K562 (cell line): ENCODE results near the gene BCKDHB. TPM values are rescaled to one million over a fixed set of nuclear protein-coding genes. Genes with fewer than 3 reads are reported as not detected.

ENCODE experiments used
- ATAC-seq: fragments of 200-7000 bp; cut with Tn5 transposase; 3 replicates; pipeline ENCODE4 v1.9.1; 2020; ENCODE audit warnings: moderate library complexity
- BruUV-seq: library from RNA; stranded (reverse); fragments of 400-500 nt; replicated peaks from 2 replicates; lab custom pipeline; 2021; lab: Mats Ljungman, UMichigan
- CTCF ChIA-PET: fragments of 300-600 bp; formaldehyde crosslinking; extraction: SDS; loops from one replicate; lab custom pipeline; 2021; ENCODE audit warnings: low intra/inter-chr PET ratio; lab: Yijun Ruan, JAX
- POLR2A ChIA-PET: fragments of 300-600, 350-650 bp; sonication (Branson Sonifier 250); formaldehyde crosslinking; extraction: SDS; loops from one replicate; lab custom pipeline; 2021; ENCODE audit warnings: antibody characterized with exemption, inconsistent platforms; lab: Yijun Ruan, JAX
- DNase-seq, 4 experiments: peaks; one replicate each; pipeline versions ENCODE4 v3.0.0 to v3.0.0-alpha.2; 2011 to 2018; ENCODE audit warnings: low spot score in 3 of 4, mixed read lengths in 3 of 4; ENCODE audit errors: extremely low read depth in 1 of 4
- FAIRE-seq: peaks from 2 replicates; lab custom pipeline; 2011; peaks lifted over from hg19 to GRCh38; lab: Jason Lieb, UNC
- H2AFZ ChIP-seq: 2 replicates; pipeline ENCODE4 v1.6.0; 2011; ENCODE audit warnings: low read depth, low read length, control low read depth, inconsistent platforms
- H3K27ac ChIP-seq: fragments of 200-600 bp; 3 replicates; pipeline ENCODE4 v1.8.0; 2011; ENCODE audit warnings: low read depth, mild to moderate bottlenecking, control low read depth, inconsistent platforms, low read length, moderate library complexity, mixed read lengths; ENCODE audit errors: extremely low read depth
- H3K27me3 ChIP-seq, 2 experiments: fragments of 300-600 bp in 1 of 2; 2 replicates in 1 of 2; 3 replicates in 1 of 2; pipeline versions ENCODE4 v1.6.0 to v1.8.0; 2011; ENCODE audit warnings: inconsistent platforms in 2 of 2, low read length in 2 of 2, mild to moderate bottlenecking in 1 of 2, mixed read lengths in 1 of 2, moderate library complexity in 1 of 2; ENCODE audit not compliant: control insufficient read depth in 2 of 2, insufficient read depth in 2 of 2
- H3K36me3 ChIP-seq: fragments of 300-600 bp; 3 replicates; pipeline ENCODE4 v1.8.0; 2011; ENCODE audit warnings: mild to moderate bottlenecking, low read length, inconsistent platforms; ENCODE audit not compliant: control insufficient read depth, insufficient read depth
- H3K4me1 ChIP-seq, 2 experiments: fragments of 200-600 bp in 1 of 2; replicated peaks in 1 of 2; 2 replicates in 1 of 2; 3 replicates in 1 of 2; pipeline versions ENCODE4 v1.5.1 to v1.8.0; 2011; ENCODE audit warnings: inconsistent platforms in 2 of 2, low read length in 2 of 2, mild to moderate bottlenecking in 1 of 2, mixed read lengths in 1 of 2, moderate library complexity in 1 of 2; ENCODE audit not compliant: control insufficient read depth in 2 of 2, insufficient read depth in 2 of 2
- H3K4me2 ChIP-seq: 2 replicates; pipeline ENCODE4 v1.6.1; 2011; ENCODE audit warnings: low read length, control low read depth, inconsistent platforms, mixed read lengths; ENCODE audit not compliant: insufficient read depth
- H3K4me3 ChIP-seq: fragments of 200-600 bp; sonication (generic), shearing (Covaris generic); 2 replicates; pipeline ENCODE4 v1.5.1; 2016; ENCODE audit warnings: control low read depth, inconsistent platforms
- H3K79me2 ChIP-seq: fragments of 200-600 bp; 3 replicates; pipeline ENCODE4 v1.8.0; 2011; ENCODE audit warnings: low read length, inconsistent platforms; ENCODE audit not compliant: control insufficient read depth, insufficient read depth
- H3K9ac ChIP-seq, 2 experiments: 2 replicates each; pipeline versions ENCODE4 v1.6.0 to v1.6.1; 2011; ENCODE audit warnings: low read depth in 2 of 2, low read length in 2 of 2, control low read depth in 1 of 2, inconsistent platforms in 1 of 2, mild to moderate bottlenecking in 1 of 2, mixed read lengths in 1 of 2; ENCODE audit not compliant: insufficient read depth in 1 of 2
- H3K9me1 ChIP-seq: one replicate; pipeline ENCODE4 v1.6.0; 2011; ENCODE audit warnings: inconsistent platforms, mild to moderate bottlenecking, low read length, moderate library complexity; ENCODE audit not compliant: control insufficient read depth, insufficient read depth
- H3K9me3 ChIP-seq: replicated peaks from 2 replicates; pipeline ENCODE4 v1.5.1; 2011; ENCODE audit warnings: low read depth, low read length, inconsistent platforms; ENCODE audit not compliant: control insufficient read depth, insufficient read depth
- H4K20me1 ChIP-seq: replicated peaks from 2 replicates; pipeline ENCODE4 v1.6.1; 2011; ENCODE audit warnings: low read length, inconsistent platforms, mixed read lengths; ENCODE audit not compliant: control insufficient read depth, insufficient read depth
- CHD1 ChIP-seq: fragments of 200-600 bp; sonication (generic); IDR thresholded peaks from one replicate; pipeline ENCODE4 v1.6.1; 2012; ENCODE audit warnings: mild to moderate bottlenecking, moderate library complexity, low read length, inconsistent platforms
- CREB1 ChIP-seq, 2 experiments: sonication (generic) in 1 of 2; formaldehyde crosslinking in 1 of 2; IDR thresholded peaks; 2 replicates each; pipeline versions ENCODE4 v1.6.1 to v1.8.0; 2012 to 2022; ENCODE audit warnings: inconsistent platforms in 1 of 2, mild to moderate bottlenecking in 1 of 2, missing genetic modification reagents in 1 of 2, moderate library complexity in 1 of 2
- EGR1 ChIP-seq: fragments of 450-650 bp; conservative IDR thresholded peaks from 2 replicates; pipeline ENCODE4 v1.6.1; 2017; ENCODE audit warnings: mild to moderate bottlenecking
- FOXA3 ChIP-seq, 2 experiments: fragments of 450-650 bp in 1 of 2; sonication (generic) in 1 of 2; formaldehyde crosslinking; IDR thresholded peaks in 1 of 2; conservative IDR thresholded peaks in 1 of 2; 2 replicates each; pipeline versions ENCODE4 v1.4.0 to v1.8.0; 2020 to 2022; ENCODE audit warnings: mild to moderate bottlenecking in 2 of 2, missing genetic modification reagents in 1 of 2
- HIVEP1 ChIP-seq: fragments of 250-450 bp; sonication (Bioruptor Pico); IDR thresholded peaks from 2 replicates; pipeline ENCODE4 v1.4.0; 2020; ENCODE audit warnings: mild to moderate bottlenecking
- HMG20B ChIP-seq: fragments of 250-450 bp; sonication (Bioruptor Pico); IDR thresholded peaks from 2 replicates; pipeline ENCODE4 v1.5.0; 2021; ENCODE audit warnings: mild to moderate bottlenecking
- HNRNPH1 ChIP-seq: fragments of 200-400 bp; formaldehyde crosslinking; optimal IDR thresholded peaks from 2 replicates; pipeline ENCODE3; 2017; ENCODE audit warnings: low read depth, mild to moderate bottlenecking, low read length, moderate library complexity
- ZFP36 ChIP-seq: fragments of 150-350 bp; IDR thresholded peaks from 2 replicates; pipeline ENCODE4 v1.6.1; 2018; ENCODE audit warnings: low read length, low read depth; ENCODE audit not compliant: partially characterized antibody
- ZNF134 ChIP-seq: fragments of 250-450 bp; sonication (Bioruptor Pico); conservative IDR thresholded peaks from 2 replicates; pipeline ENCODE4 v1.4.0; 2020
- ZNF277 ChIP-seq: fragments of 250-450 bp; sonication (Bioruptor Pico); IDR thresholded peaks from 2 replicates; pipeline ENCODE4 v1.8.0; 2022; ENCODE audit warnings: inconsistent platforms, mild to moderate bottlenecking, moderate library complexity, borderline replicate concordance
- ZNF431 ChIP-seq: sonication (generic); formaldehyde crosslinking; IDR thresholded peaks from 2 replicates; pipeline ENCODE4 v1.8.0; 2022; ENCODE audit warnings: mild to moderate bottlenecking, missing genetic modification reagents
- WGBS: fragments of 100-300 bp; shearing (Covaris generic); methylation state at CpG from one replicate; pipeline ENCODE4 v1.1.6; 2016; ENCODE audit warnings: low coverage, mixed read lengths; ENCODE audit not compliant: insufficient coverage; ENCODE audit errors: missing lambda C conversion rate; 5-methylcytosine and 5-hydroxymethylcytosine counted together
- in situ Hi-C: fragments of 300-500 bp; cut with MboI; formaldehyde crosslinking; loops from 4 replicates; pipeline ENCODE4 v1.15.0; 2018; ENCODE audit warnings: inconsistent platforms, mixed read lengths
- intact Hi-C: fragments of 100-400 bp; cut with micrococcal nuclease; formaldehyde crosslinking; loops from 2 replicates; pipeline ENCODE4 v1.14.2; 2022
- polyA plus RNA-seq, 8 experiments: library from polyadenylated mRNA; depleted of rRNA in 4 of 8; stranded (reverse) in 5 of 8; unstranded in 3 of 8; fragments of >200 nt; fragmentation: Nextera tagmentation in 2 of 8; fragmentation: Illumina TruSeq in 1 of 8; extraction: Ambion mirVana in 2 of 8; extraction: Trizol in 1 of 8; gene quantifications; 2 replicates each; pipeline versions ENCODE4 v1.2.1 to v1.2.3, GENCODE V29; 2011 to 2014; ENCODE audit warnings: inconsistent platforms in 1 of 8, missing spikeins in 1 of 8
- total RNA-seq, 7 experiments: library from RNA; depleted of rRNA in 6 of 7; stranded (reverse); fragments of >200 nt in 6 of 7; fragmentation: Illumina TruSeq in 2 of 7; extraction: Trizol in 2 of 7; gene quantifications; 2 replicates each; pipeline versions ENCODE4 v1.2.1 to v1.2.3, GENCODE V29; 2011 to 2021; ENCODE audit warnings: low replicate concordance in 1 of 7

BCKDHB gene
- total and polyA plus RNA-seq, 9 of the 15 experiments (the other 6 are each of a cell fraction or from before 2014, with no cell fraction given) = 4.1 to 23.7 (median 7.5) TPM

- Histone ChIP-seq H3K27me3 (peaks cover 0 to 8% of the 10 kb centered on the region in 2 experiments; a peak in 2 of 5 replicates), H3K36me3 (no peaks in the 10 kb centered on the region), H3K79me2 (no peaks in the 10 kb centered on the region), H2AFZ (no peak overlapping the region), H3K4me2 (no peak overlapping the region), H4K20me1 (no peaks in the 10 kb centered on the region), H3K9me3 (no peaks in the 10 kb centered on the region), H3K4me1 (no peaks in the 10 kb centered on the region), H3K4me3 (no peak overlapping the region), H3K9me1 (no peaks in the 10 kb centered on the region), H3K9ac (no peak overlapping the region), H3K27ac (no peak overlapping the region)
- in situ Hi-C loops = no loop called here
- no TSS peak for BruUV-seq
- CTCF ChIA-PET = no interaction called here
- WGBS = 0% methylated on average over 1 of the region's 1 CpG
- FAIRE-seq (no peak), ATAC-seq (no peak), DNase-seq (no peak)
- POLR2A ChIA-PET = no interaction called here
- TF ChIP-seq ZNF431 (CRISPR knock-in tag) (no peak), ZNF134 (CRISPR knock-in tag) (no peak), FOXA3 (CRISPR knock-in tag; conservative IDR thresholded peaks at IDR 0.05 in 1 of 2, IDR thresholded peaks at IDR 0.05 in 1 of 2) (no peak), EGR1 (no peak), ZNF277 (CRISPR knock-in tag) (no peak), HNRNPH1 (no peak), CREB1 (IDR thresholded peaks at IDR 0.05) (no peak), CREB1 (CRISPR knock-in tag; IDR thresholded peaks at IDR 0.05) (no peak), CHD1 (no peak), ZFP36 (no peak), HMG20B (CRISPR knock-in tag) (no peak), HIVEP1 (CRISPR knock-in tag) (no peak)
- intact Hi-C loops = no loop called here
Measured at GRCh38 chr6:80077067-80077466, 29.4 kb upstream of the BCKDHB start.
